ENCODE results near the gene LSM7.
"Not testable (repeated sequence)": the region's sequence is repeated elsewhere in the genome, so short reads cannot be mapped to it uniquely, and the experiment has no call there.

Gene LSM7

GRCh38 chr19:2300533-2300932, 27.9 kb downstream of the LSM7 start:
- no peak for DNase-seq (ENCODE audit: low spot score)

- DNase-seq (ENCODE audit: low spot score): no peak
Measured at GRCh38 chr19:2296141-2296540, 32.2 kb downstream of the LSM7 start.

- DNase-seq (ENCODE audit: low spot score): no peak
Measured at GRCh38 chr19:2294687-2295335, 33.6 kb downstream of the LSM7 start.

GRCh38 chr19:2291185-2291751, 37.1 kb downstream of the LSM7 start:
- no peak for DNase-seq (ENCODE audit: low spot score)

DNA sequence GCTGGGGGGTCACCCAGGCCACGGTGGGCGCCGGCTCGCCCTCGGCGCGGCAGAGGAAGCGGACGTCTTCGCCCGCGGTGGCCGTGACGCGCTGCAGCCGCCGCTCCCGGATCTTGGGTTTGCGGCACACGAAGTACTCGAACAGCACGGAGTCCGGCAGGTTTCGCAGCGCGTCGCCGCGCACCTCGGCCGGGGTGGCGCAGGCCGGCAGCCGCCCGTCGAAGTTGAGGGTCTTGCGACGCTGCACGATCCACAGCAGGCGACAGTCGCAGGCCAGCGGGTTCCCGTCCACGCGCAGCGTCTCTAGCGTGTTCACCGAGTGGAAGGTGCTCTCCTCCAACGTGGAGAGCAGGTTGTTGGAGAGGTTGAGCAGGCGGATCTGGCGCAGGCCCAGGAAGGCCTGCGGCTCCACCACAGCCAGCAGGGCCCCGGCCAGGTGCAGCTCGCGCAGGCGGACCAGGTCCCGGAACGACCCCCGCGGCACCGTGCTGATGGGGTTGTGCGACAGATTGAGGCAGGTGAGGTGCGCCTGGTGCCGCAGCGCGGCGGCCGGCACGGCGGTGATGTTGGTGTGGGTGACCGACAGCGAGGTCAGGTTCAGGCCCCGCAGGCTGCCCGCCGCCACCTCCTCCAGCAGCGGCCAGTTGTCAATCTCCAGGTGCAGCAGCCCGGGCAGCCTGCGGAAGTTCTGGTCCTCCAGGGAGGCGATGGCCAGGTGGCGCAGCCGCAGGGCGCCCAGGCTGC, 37.8 kb downstream of the LSM7 start:
- no peak for DNase-seq (ENCODE audit: low spot score)

- DNase-seq (ENCODE audit: low spot score): no peak
Measured at GRCh38 chr19:2289714-2290435, 38.5 kb downstream of the LSM7 start.

DNA sequence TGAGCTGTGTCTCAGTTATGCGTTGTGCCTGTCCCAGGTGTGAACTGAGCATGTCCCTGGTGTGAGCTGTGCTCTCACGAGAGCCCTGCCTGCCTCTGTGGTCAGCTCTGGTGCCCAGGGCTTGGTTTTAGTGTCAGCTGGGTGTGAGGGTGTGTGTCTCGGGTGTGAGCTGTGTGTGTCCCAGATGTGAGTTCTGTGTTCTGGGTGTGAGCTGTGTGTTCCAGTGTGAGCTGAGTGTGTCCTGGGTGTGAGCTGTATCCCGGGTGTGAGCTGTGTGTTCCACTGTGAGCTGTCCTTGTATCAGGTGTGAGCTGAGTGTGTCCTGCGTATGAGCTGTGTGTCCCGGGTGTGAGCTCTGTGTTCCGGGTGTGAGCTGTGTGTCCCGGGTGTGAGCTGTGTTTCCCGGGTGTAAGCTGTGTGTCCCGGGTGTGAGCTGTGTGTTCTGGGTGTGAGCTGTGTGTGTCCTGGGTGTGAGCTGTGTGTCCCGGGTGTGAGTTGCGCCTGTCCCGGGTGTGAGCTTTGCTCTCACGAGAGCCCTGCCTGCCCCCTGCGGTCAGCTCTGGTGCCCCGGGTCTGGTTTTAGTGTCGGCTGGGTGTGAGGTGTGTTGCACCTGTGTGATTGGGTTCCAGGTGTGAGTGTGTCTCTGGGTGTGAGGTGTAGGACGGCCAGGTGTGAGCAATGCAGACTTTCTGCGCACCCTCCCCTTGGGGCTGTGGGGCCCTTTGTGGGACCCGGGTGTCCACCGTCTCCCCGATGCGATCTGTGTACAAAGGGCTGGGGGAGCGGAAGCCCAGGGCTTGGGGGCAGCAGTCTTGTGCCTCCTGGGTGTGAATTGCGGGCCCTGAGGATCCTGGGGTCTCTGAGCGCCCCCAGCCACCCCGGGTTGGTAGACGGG, 39.3 kb downstream of the LSM7 start:
- DNase-seq (ENCODE audit: low spot score): no peak

DNA sequence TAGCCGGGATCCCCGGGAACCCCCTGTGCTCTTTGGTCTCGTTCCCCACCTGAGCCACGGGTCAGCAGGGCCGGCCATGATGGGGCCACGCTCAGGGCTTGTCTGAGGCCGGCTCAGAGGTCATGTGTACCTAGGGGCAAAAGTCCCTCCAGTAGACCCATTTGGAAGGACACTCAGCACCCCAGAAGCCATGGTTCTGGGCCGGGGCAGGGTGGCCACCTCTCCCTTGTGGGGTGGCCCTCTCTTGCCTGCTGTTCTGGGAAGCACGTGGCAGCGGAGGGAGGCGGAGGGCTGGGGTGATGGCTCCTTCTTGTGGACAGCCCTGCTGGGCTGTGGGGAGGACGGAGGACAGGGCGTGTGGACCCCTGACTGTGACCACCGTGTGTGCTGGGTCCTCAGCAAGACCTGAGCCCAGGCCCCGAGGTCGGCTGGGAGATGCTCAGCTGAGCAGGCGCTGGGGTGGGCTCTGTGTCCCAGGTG, 40.0 kb downstream of the LSM7 start:
- DNase-seq (ENCODE audit: low spot score): no peak

DNA sequence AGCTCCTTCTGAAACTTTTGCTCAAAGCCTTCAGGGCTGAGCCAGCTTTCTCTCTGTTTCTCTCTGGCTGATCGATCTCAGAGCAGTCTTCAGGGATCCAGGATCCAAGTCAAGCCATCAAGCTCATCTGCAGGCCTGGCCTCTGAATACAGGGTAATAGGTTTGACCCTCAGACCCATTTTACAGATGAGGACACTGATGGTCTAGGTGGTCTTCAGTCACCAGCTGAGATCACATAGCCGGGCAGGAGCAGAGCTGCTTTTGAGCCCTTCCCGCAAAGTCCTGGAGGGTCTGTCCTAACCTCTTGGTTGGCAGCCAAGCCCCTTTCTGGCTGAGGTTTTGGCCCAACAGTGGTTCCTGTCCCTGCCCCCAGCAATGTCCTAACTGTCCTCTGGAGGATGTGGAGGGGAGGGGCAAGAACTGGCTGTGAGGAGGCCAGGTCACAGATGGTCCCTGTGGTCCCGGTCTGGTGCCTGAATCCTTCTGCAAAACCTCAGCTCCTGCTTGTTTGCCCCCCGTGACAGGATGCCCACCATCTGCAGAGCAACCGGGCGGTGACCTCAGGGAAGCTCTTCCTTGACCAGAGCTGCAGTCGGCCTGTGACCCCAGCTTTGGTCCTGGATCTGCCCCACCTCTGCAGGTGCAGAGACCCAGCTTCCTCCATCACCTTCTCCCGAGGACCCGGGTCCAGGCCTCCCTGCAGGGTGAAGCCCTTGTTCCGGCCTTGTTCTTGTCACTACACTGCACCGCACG, 40.6 kb downstream of the LSM7 start:
- no peak for DNase-seq (ENCODE audit: low spot score)

DNA sequence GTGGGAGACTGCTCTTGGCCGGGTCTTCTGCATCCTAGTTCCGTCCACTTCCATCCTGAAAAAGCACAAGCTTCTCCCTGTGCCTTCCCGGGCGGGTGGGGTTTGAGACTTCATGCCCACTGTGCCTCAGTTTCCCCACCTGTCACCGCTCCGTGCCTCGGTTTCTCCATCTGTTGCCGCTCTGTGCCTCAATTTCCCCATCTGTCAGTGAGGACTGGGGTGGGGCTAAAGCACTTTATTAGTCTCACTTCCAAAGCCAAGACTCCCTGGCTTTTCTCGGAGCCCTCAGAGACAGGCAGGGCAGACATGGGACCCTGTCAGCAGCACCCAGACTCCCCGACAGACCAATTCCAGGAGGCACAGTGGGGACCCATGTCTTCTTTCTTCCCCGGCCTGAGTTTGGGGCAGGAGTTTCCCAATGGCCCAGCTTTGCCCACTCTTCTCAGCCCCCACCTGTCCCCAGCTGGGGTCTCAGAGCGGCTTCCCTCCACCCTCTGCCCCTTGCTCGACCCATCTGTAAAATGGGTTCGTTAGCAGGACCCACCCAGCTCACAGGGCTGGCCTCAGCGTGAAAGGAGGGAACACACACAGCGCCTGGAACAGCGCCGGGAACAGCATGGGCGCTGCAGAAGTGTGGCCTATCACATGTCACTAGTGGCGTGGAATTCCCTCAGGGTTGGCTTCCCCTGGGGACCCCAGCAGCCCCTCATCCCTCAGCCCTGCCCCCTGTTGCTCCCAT, 41.8 kb downstream of the LSM7 start:
- no peak for DNase-seq (ENCODE audit: low spot score)

DNA sequence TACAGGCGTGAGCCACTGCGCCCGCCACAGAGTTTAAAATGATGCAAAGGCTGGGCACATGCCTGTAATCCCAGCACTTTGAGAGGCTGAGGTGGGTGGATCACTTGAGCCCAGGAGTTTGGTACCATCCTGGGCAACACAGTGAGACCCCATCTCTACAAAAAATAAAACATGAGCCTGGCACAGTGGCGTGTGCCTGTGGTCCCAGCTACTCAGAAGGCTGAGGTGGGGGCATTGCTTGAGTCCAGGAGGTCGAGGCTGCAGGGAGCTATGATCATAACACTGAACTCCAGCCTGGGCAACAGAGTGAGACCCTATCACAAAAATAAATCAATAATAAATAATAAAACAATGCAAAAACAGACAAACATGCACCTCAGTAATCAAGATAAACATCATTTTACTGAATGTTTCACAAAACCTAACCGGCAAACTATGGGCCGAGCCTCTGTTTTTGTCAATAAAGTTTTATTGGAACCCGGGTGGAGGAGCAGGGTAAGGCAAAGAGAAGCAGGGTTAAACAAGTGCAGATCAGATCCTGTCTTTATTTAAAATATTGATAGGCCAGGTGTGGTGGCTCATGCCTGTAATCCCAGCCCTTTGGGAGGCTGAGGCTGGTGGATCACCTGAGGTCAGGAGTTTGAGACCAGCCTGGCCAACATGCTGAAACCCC, 44.4 kb downstream of the LSM7 start:
- no peak for DNase-seq (ENCODE audit: low spot score)

GRCh38 chr19:2282862-2283237, 45.5 kb downstream of the LSM7 start:
- no peak for DNase-seq (ENCODE audit: low spot score)

GRCh38 chr19:2282062-2282861, 46.1 kb downstream of the LSM7 start, which contains the start of gene PEAK3:
Gene PEAK3, minus strand, starts transcription at chr19:2282175. Its CDS starts 1,244 bp downstream, at chr19:2280931.
- no peak for DNase-seq (ENCODE audit: low spot score)

- not testable (repeated sequence) for DNase-seq (ENCODE audit: low spot score)
Measured at GRCh38 chr19:2281265-2282061, 46.9 kb downstream of the LSM7 start.

DNA sequence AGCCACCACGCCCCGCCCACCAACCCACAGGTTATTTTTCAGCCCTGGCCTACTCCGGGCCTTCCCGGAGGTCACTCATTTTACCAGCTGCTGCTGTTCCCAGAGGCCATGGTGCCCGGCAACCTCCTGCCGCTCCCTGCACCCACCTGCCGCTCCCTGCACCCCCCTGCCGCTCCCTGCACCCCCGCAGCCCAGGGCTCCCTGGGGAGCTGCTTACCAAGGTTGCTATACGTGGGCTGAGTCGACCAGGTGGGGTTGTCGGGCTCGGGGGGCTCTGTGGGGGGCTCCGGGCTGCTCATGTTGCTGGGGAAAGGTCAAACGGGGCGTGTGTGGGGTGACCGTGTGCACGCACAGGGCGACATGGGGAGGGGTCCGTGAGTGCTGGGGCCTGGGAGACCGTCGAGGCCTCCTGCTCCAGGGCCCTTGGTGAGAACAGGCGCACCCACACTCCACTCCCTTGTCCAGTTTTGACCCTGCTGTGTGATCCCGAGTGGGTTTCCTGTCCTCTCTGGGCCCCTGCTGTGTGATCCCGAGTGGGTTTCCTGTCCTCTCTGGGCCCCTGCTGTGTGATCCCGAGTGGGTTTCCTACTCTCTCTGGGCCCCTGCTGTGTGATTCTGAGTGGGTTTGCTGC, 47.6 kb downstream of the LSM7 start:
- DNase-seq (ENCODE audit: low spot score): no peak

- no peak for DNase-seq (ENCODE audit: low spot score)
Measured at GRCh38 chr19:2278459-2279158, 49.8 kb downstream of the LSM7 start.

DNA sequence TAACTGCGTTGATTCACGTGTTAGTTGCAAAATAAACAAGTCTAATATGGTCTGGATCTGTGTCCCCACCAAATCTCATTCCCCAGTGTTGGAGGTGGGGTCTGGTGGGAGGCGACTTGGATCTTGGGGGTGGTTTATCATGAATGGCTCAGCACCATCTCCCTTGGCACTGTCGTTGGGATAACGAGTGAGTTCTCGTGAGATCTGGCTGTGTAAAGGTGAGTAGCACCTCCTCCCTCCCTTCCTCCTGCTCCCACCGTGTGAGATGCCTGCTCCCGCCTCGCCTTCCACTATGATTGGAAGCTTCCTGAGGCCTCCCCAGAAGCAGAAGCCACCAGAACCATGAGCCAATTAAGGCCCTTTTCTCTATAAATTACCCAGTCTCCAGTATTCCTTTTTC, 51.2 kb downstream of the LSM7 start:
- DNase-seq (ENCODE audit: low spot score): no peak
